Mesothelial cell of epicardium (in vitro differentiated cells): ENCODE measurements around the gene DOLK. TPM values are rescaled to one million over a fixed set of nuclear protein-coding genes. Genes with fewer than 3 reads are reported as not detected.

ENCODE experiments used
- DNase-seq, 2 experiments: peaks; one replicate each; pipeline ENCODE4 v3.0.0; 2021; ENCODE audit warnings: low spot score in 2 of 2; ENCODE audit not compliant: unreplicated experiment in 2 of 2
- H3K27ac Mint-ChIP-seq: 2 replicates; pipeline ENCODE4 v1.8.0; 2021; ENCODE audit warnings: mixed read lengths
- H3K27me3 Mint-ChIP-seq: 2 replicates; pipeline ENCODE4 v1.8.0; 2021; ENCODE audit warnings: low read depth, mixed read lengths
- H3K36me3 Mint-ChIP-seq: 2 replicates; pipeline ENCODE4 v1.8.0; 2021; ENCODE audit warnings: mixed read lengths
- H3K4me1 Mint-ChIP-seq: 2 replicates; pipeline ENCODE4 v1.8.0; 2021; ENCODE audit warnings: mixed read lengths
- H3K4me3 Mint-ChIP-seq: 2 replicates; pipeline ENCODE4 v1.8.0; 2021; ENCODE audit warnings: mild to moderate bottlenecking, moderate library complexity, mixed read lengths
- H3K9me3 Mint-ChIP-seq: 2 replicates; pipeline ENCODE4 v1.8.0; 2021; ENCODE audit warnings: mixed read lengths
- CTCF ChIP-seq: fragments of 200-600 bp; sonication (generic); IDR thresholded peaks from one replicate; pipeline ENCODE4 v1.5.0; 2021; ENCODE audit warnings: antibody characterized with exemption; ENCODE audit not compliant: unreplicated experiment
- total RNA-seq: library from RNA; stranded (reverse); gene quantifications from 3 replicates; pipeline ENCODE4 v1.2.1, GENCODE V29; 2021

The DOLK gene
- total RNA-seq, 1 donor from 2014 or later = 17.0 TPM

GRCh38 chr9:128898845-128899565, 48.4 kb downstream of the DOLK start:
- peaks cover 6% of the 10 kb centered on the region for H3K36me3 Mint-ChIP-seq
- no peak overlapping the region for H3K4me3 Mint-ChIP-seq
- no peak overlapping the region for H3K27ac Mint-ChIP-seq
- no peaks in the 10 kb centered on the region for H3K27me3 Mint-ChIP-seq
- no peaks in the 10 kb centered on the region for H3K9me3 Mint-ChIP-seq
- no peak for TF ChIP-seq CTCF
- DNase-seq = no peak
- H3K4me1 Mint-ChIP-seq = no peaks in the 10 kb centered on the region

- no peak for TF ChIP-seq CTCF
- no peak overlapping the region for H3K4me3 Mint-ChIP-seq
- no peak overlapping the region for H3K27ac Mint-ChIP-seq
- no peak for DNase-seq
- no peaks in the 10 kb centered on the region for H3K27me3 Mint-ChIP-seq
- no peaks in the 10 kb centered on the region for H3K4me1 Mint-ChIP-seq
- no peaks in the 10 kb centered on the region for H3K9me3 Mint-ChIP-seq
- peaks cover 8% of the 10 kb centered on the region for H3K36me3 Mint-ChIP-seq
Observed at GRCh38 chr9:128898382-128898781, 49.0 kb downstream of the DOLK start.

- Mint-ChIP-seq H3K36me3 (peaks cover 10% of the 10 kb centered on the region), H3K9me3 (no peaks in the 10 kb centered on the region), H3K27me3 (no peaks in the 10 kb centered on the region), H3K27ac (no peak overlapping the region), H3K4me1 (no peaks in the 10 kb centered on the region), H3K4me3 (no peak overlapping the region)
- TF ChIP-seq CTCF = no peak
- DNase-seq = no peak
Observed at GRCh38 chr9:128895556-128895955, 51.8 kb downstream of the DOLK start.

Other genes with a start within 250 kb of the DOLK start
- gene PKN3, start 245.1 kb downstream of the DOLK start, total RNA-seq = 5.2 to 6.6 TPM (median 5.9 TPM) in 3 replicates
- 20.7 to 22.6 TPM (median 21.6 TPM) in 3 replicates for gene ZDHHC12, start 223.5 kb downstream of the DOLK start, total RNA-seq
- gene ZER1, start 175.7 kb downstream of the DOLK start, total RNA-seq = 37.2 to 39.0 TPM (median 38.7 TPM) in 3 replicates
- 34.9 to 37.8 TPM (median 35.4 TPM) in 3 replicates for gene TBC1D13, start 160.3 kb downstream of the DOLK start, total RNA-seq
- gene ENDOG, start 129.1 kb downstream of the DOLK start, total RNA-seq = 9.8 to 10.4 TPM (median 10.1 TPM) in 3 replicates
- 34.6 to 44.8 TPM (median 38.1 TPM) in 3 replicates for gene SPOUT1, start 117.8 kb downstream of the DOLK start, total RNA-seq
- gene KYAT1, start 65.7 kb downstream of the DOLK start, total RNA-seq = 6.6 to 9.2 TPM (median 8.0 TPM) in 3 replicates
- 33.9 to 35.9 TPM (median 34.6 TPM) in 3 replicates for gene LRRC8A, start 65.5 kb downstream of the DOLK start, total RNA-seq
- gene PHYHD1, start 26.6 kb downstream of the DOLK start, total RNA-seq = 22.2 to 25.4 TPM (median 24.3 TPM) in 3 replicates
- gene NUP188, start 96 bp upstream of the DOLK start, total RNA-seq = 49.5 to 56.6 TPM (median 51.7 TPM) in 3 replicates
- gene SH3GLB2, start 80.7 kb upstream of the DOLK start, total RNA-seq = 173 to 174 TPM (median 174 TPM) in 3 replicates
- gene MIGA2, start 89.0 kb upstream of the DOLK start, total RNA-seq = 36.1 to 37.9 TPM (median 36.2 TPM) in 3 replicates
- gene DOLPP1, start 133.5 kb upstream of the DOLK start, total RNA-seq = 16.9 to 21.5 TPM (median 20.0 TPM) in 3 replicates
- 26.4 to 27.6 TPM (median 26.4 TPM) in 3 replicates for gene CRAT, start 163.2 kb upstream of the DOLK start, total RNA-seq
- gene PTPA, start 163.8 kb upstream of the DOLK start, total RNA-seq = 157 to 164 TPM (median 160 TPM) in 3 replicates
- gene IER5L, start 230.7 kb upstream of the DOLK start, total RNA-seq = 31.3 to 34.7 TPM (median 31.9 TPM) in 3 replicates